Measurements from ENCODE around the gene GHRH. TPM values are rescaled to one million over a fixed set of nuclear protein-coding genes. Genes with fewer than 3 reads are reported as not detected.

The GHRH gene
- total and polyA plus RNA-seq, 4 donors, result not detected

DNA sequence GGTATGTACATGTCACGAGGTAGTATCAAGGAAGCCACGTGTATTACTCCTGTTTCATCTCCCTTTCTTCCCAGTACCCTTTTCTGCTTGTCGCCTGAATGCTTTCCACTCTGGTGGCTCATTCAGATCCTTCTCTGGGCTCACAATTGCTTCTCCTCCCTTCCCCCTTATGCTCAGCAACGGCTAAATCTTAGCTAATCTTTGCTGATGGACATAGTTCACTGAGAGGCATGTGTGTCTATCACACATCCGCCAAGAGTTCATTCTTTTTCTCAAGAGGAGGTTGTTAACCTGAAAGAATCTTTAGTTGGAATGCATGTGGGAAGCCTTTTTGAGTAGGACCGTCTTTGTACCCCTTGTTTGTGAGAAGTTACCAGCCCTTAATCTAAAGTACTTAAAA is 56.5 kb downstream of the GHRH start:
- Histone ChIP-seq H3K9ac (ENCODE audit: insufficient read depth in 1 of 2, low read length in 2 of 2) (no peak overlapping the region), H3K4me1 (ENCODE audit: control insufficient read depth in 5 of 5, insufficient read depth in 5 of 5, low read length in 5 of 5) (no peaks in the 10 kb centered on the region), H3K27ac (ENCODE audit: low read depth in 1 of 2, low read length in 1 of 2) (no peak overlapping the region), H3K27me3 (ENCODE audit: control insufficient read depth in 3 of 3, insufficient read depth in 3 of 3, low read length in 2 of 3) (no peaks in the 10 kb centered on the region), H3K4me3 (no peak overlapping the region), H3K36me3 (ENCODE audit: control insufficient read depth in 4 of 4, insufficient read depth in 4 of 4, low read length in 4 of 4) (peaks cover 24 to 54% (median 47%) of the 10 kb centered on the region in 4 donors), H3K9me3 (ENCODE audit: control insufficient read depth in 4 of 4, insufficient read depth in 3 of 4, low read length in 3 of 4) (no peaks in the 10 kb centered on the region)
- no peak for DNase-seq
- no peak for ATAC-seq (ENCODE audit: insufficient read depth, low FRiP score)
- 74 to 89% methylated on average over 6 of the region's 6 CpGs for WGBS, 2 donors
- TF ChIP-seq, protein P1, sequence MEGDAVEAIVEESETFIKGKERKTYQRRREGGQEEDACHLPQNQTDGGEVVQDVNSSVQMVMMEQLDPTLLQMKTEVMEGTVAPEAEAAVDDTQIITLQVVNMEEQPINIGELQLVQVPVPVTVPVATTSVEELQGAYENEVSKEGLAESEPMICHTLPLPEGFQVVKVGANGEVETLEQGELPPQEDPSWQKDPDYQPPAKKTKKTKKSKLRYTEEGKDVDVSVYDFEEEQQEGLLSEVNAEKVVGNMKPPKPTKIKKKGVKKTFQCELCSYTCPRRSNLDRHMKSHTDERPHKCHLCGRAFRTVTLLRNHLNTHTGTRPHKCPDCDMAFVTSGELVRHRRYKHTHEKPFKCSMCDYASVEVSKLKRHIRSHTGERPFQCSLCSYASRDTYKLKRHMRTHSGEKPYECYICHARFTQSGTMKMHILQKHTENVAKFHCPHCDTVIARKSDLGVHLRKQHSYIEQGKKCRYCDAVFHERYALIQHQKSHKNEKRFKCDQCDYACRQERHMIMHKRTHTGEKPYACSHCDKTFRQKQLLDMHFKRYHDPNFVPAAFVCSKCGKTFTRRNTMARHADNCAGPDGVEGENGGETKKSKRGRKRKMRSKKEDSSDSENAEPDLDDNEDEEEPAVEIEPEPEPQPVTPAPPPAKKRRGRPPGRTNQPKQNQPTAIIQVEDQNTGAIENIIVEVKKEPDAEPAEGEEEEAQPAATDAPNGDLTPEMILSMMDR (IDR thresholded peaks at IDR 0.05; ENCODE audit: control extremely low read depth, extremely low read depth), result no peak

DNA sequence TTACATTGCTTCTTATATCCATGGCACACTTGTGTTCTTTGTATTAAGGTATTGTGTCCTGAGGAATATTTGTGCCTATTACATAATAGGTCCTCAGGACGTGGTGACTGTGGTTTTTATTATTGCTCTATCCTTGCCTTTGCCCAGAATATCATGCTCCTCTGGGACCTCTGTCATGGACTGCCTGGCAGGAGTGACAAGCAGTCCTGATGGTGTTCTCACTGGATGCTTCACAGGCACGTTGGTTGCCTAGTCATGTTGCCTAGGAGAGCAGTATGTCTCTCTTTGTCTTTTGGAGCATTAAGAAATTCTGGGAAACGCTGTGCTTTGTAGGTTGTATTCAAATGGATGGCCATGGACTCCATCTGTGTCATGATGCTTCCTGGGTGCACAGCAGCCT is 57.6 kb downstream of the GHRH start:
- H3K4me1 ChIP-seq (ENCODE audit: control insufficient read depth in 5 of 5, insufficient read depth in 5 of 5, low read length in 5 of 5), result no peaks in the 10 kb centered on the region
- no peak overlapping the region for H3K9ac ChIP-seq (ENCODE audit: insufficient read depth in 1 of 2, low read length in 2 of 2)
- no peaks in the 10 kb centered on the region for H3K9me3 ChIP-seq (ENCODE audit: control insufficient read depth in 4 of 4, insufficient read depth in 3 of 4, low read length in 3 of 4)
- no peak overlapping the region for H3K27ac ChIP-seq (ENCODE audit: low read depth in 1 of 2, low read length in 1 of 2)
- peaks cover 28 to 52% (median 42%) of the 10 kb centered on the region in 4 donors for H3K36me3 ChIP-seq (ENCODE audit: control insufficient read depth in 4 of 4, insufficient read depth in 4 of 4, low read length in 4 of 4)
- TF ChIP-seq, protein P1 (IDR thresholded peaks at IDR 0.05; ENCODE audit: control extremely low read depth, extremely low read depth), result no peak
- WGBS, 2 donors, result 78 to 81% methylated on average over 3 of the region's 3 CpGs
- DNase-seq, result no peak
- no peak overlapping the region for H3K4me3 ChIP-seq
- no peaks in the 10 kb centered on the region for H3K27me3 ChIP-seq (ENCODE audit: control insufficient read depth in 3 of 3, insufficient read depth in 3 of 3, low read length in 2 of 3)
- ATAC-seq (ENCODE audit: insufficient read depth, low FRiP score), result no peak

DNA sequence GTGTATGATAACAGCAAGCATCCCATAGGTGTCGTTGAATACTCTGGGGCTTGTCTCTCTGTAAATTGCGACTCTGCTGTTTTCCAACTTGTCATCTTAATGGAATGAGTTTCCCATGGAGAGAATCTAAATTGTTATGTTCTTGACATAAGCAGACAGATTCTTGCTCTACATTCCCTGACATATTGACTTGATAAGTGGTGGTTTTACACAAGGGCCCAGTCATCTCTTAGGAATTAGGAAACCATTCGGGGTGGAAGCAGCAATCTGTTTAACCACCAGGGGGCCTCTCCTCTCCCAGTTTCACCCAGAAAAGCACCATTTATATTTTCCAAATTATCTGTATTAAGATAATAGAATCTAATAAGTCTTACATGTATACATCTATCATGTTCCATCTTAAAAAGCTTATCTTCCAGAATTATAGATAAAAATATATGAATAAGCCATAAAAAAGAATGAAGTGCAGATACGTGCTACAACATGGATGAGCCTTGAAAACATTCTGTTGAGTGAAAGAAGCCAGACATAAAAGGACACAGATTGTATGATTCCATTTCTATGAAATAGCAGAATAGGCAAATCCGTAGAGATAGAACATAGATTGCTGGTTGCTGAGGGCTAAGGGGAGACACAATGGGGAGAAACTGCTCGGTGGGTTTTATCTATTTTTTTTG is 59.2 kb downstream of the GHRH start:
- H3K27ac ChIP-seq (ENCODE audit: low read depth in 1 of 2, low read length in 1 of 2), result peak overlapping the region in 1 of 2 donors; percentile 46
- H3K36me3 ChIP-seq (ENCODE audit: control insufficient read depth in 4 of 4, insufficient read depth in 4 of 4, low read length in 4 of 4), result peaks cover 23 to 50% (median 36%) of the 10 kb centered on the region in 4 donors

More for the DNA sequence above, 59.2 kb downstream of the GHRH start:
- H3K27me3 ChIP-seq (ENCODE audit: control insufficient read depth in 3 of 3, insufficient read depth in 3 of 3, low read length in 2 of 3), result no peaks in the 10 kb centered on the region
- TF ChIP-seq, protein P1 (IDR thresholded peaks at IDR 0.05; ENCODE audit: control extremely low read depth, extremely low read depth), result peak; percentile 35
- H3K4me3 ChIP-seq, result no peak overlapping the region
- DNase-seq, result peak; percentile 22 to 49 (median 46)
- H3K9ac ChIP-seq (ENCODE audit: insufficient read depth in 1 of 2, low read length in 2 of 2), result no peak overlapping the region
- WGBS, 2 donors, result 67 to 75% methylated on average over 6 of the region's 6 CpGs
- H3K9me3 ChIP-seq (ENCODE audit: control insufficient read depth in 4 of 4, insufficient read depth in 3 of 4, low read length in 3 of 4), result no peaks in the 10 kb centered on the region
- H3K4me1 ChIP-seq (ENCODE audit: control insufficient read depth in 5 of 5, insufficient read depth in 5 of 5, low read length in 5 of 5), result no peaks in the 10 kb centered on the region
- ATAC-seq (ENCODE audit: insufficient read depth, low FRiP score), result peak; percentile 82

Measured in lung (tissue), 12 donors.